GM23338 (cell line): Measurements from ENCODE around the gene SYT10.

Experiments used
- CREB1 ChIP-seq: fragments of 250-450 bp; sonication (Bioruptor Pico); IDR thresholded peaks from 2 replicates; pipeline ENCODE4 v1.5.0; 2020; ENCODE audit warnings: low read depth, mild to moderate bottlenecking, moderate library complexity
- CTCF ChIP-seq, 2 experiments: fragments of 200-600 bp in 1 of 2; sonication (generic) in 1 of 2; conservative IDR thresholded peaks; 2 replicates each; pipeline versions ENCODE4 v1.5.1 to v1.6.1; 2016 to 2017; ENCODE audit warnings: antibody characterized with exemption in 2 of 2, low read depth in 2 of 2, mild to moderate bottlenecking in 2 of 2, moderate library complexity in 1 of 2
- ETS1 ChIP-seq: IDR thresholded peaks from 2 replicates; pipeline ENCODE4 v1.6.1; 2016; ENCODE audit warnings: antibody characterized with exemption
- EZH2 ChIP-seq: fragments of 200-600 bp; sonication (generic); IDR thresholded peaks from one replicate; pipeline ENCODE4 v1.8.0; 2017; ENCODE audit warnings: antibody characterized with exemption, mild to moderate bottlenecking, low read depth; ENCODE audit not compliant: unreplicated experiment
- EZH2phosphoT487 ChIP-seq: fragments of 200-600 bp; sonication (generic); IDR thresholded peaks from one replicate; pipeline ENCODE4 v1.8.1; 2018; ENCODE audit warnings: antibody characterized with exemption; ENCODE audit not compliant: unreplicated experiment
- JUNB ChIP-seq: IDR thresholded peaks from one replicate; pipeline ENCODE4 v1.6.1; 2016; ENCODE audit warnings: antibody characterized with exemption; ENCODE audit not compliant: unreplicated experiment
- NANOG ChIP-seq: IDR thresholded peaks from 2 replicates; pipeline ENCODE4 v1.6.1; 2016; ENCODE audit warnings: antibody characterized with exemption, borderline replicate concordance
- POLR2AphosphoS5 ChIP-seq: IDR thresholded peaks from 2 replicates; pipeline ENCODE4 v1.6.1; 2016; ENCODE audit warnings: antibody characterized with exemption, low read depth
- REST ChIP-seq: IDR thresholded peaks from one replicate; pipeline ENCODE4 v1.6.1; 2018; ENCODE audit warnings: antibody characterized with exemption; ENCODE audit not compliant: unreplicated experiment
- ZNF114 ChIP-seq: fragments of 250-450 bp; sonication (Bioruptor Pico); IDR thresholded peaks from 2 replicates; pipeline ENCODE4 v1.5.0; 2020; ENCODE audit warnings: mild to moderate bottlenecking, moderate library complexity
- ZNF331 ChIP-seq: fragments of 250-450 bp; sonication (Bioruptor Pico); IDR thresholded peaks from 2 replicates; pipeline ENCODE4 v1.5.0; 2020; ENCODE audit warnings: low read depth, mild to moderate bottlenecking, moderate library complexity

GRCh38 chr12:33472299-33472698 lies 32.7 kb upstream of the SYT10 start:
- no peak for TF ChIP-seq CTCF (conservative IDR thresholded peaks at IDR 0.05; ENCODE audit: low read depth in 2 of 2)
- TF ChIP-seq EZH2, result no peak
- no peak for TF ChIP-seq REST
- TF ChIP-seq JUNB, result no peak
- TF ChIP-seq POLR2AphosphoS5, result no peak
- no peak for TF ChIP-seq EZH2phosphoT487
- no peak for TF ChIP-seq ZNF331 (CRISPR knock-in tag)
- TF ChIP-seq ETS1, result no peak
- TF ChIP-seq CREB1, result no peak
- TF ChIP-seq NANOG, result no peak
- TF ChIP-seq ZNF114 (CRISPR knock-in tag), result no peak
